HG03175 (cell line): ENCODE measurements around the gene YPEL4.

Experiments
- ATAC-seq: cut with Tn5 transposase; IDR thresholded peaks from one replicate; pipeline ENCODE4 v1.9.1; 2021; ENCODE audit warnings: mild to moderate bottlenecking, moderate library complexity; ENCODE audit not compliant: unreplicated experiment

YPEL4 gene

DNA sequence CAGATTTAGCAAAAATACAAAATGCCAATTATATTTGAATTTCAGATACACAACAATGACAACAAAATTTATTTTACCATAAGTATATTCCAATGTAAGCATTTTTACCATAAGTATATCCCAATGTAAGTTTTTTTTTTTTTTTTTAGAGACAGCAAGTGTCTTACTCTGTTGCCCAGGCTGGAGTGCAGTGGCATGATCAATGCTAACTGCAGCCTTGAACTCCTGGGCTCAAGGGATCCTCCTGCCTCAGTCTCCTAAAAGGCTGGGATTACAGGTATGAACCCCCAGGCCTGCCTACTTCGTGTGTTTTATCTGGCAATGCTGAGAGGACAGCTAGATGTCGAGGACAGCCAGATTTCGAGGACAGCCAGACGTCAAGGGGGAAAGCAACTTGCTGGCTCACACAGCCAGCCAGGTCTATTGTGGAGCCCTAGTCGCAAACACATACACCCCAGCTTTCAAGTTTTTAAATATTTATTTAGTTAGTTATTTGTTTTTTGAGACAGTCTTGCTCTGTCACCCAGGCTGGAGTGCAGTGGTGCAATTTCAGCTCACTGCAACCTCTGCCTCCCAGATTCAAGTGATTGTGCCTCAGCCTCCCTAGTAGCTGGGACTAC lies 53.3 kb downstream of the YPEL4 start:
- ATAC-seq = no peak
